ENCODE measurements around the gene RAD23A.

Gene RAD23A

GRCh38 chr19:12985049-12985776 is 39.6 kb downstream of the RAD23A start:
- no peak for DNase-seq

- no peak for DNase-seq
Measured at GRCh38 chr19:12986726-12987125, 41.1 kb downstream of the RAD23A start.

- DNase-seq: no peak
Measured at GRCh38 chr19:12987190-12987589, 41.5 kb downstream of the RAD23A start.

GRCh38 chr19:12987781-12988180 is 42.1 kb downstream of the RAD23A start:
- no peak for DNase-seq

- DNase-seq: no peak
Measured at GRCh38 chr19:12990431-12990830, 44.8 kb downstream of the RAD23A start.

DNA sequence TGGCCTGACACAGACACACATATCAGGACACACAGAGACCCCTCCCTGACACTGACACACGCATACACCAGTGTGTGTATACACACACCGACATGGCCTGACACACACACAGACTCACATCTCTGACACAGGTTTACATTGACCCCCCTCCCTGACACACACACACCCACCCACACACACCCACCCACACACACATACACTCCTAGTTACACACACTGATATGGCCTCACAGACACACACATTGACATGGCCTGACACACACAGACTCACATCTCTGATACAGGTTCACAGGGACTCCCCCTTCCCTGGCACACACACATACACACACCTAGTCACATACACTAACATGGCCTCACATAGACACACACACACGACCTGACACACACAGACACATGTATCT is 45.2 kb downstream of the RAD23A start:
- no peak for DNase-seq

- no peak for DNase-seq
Measured at GRCh38 chr19:12991296-12991695, 45.6 kb downstream of the RAD23A start.

DNA sequence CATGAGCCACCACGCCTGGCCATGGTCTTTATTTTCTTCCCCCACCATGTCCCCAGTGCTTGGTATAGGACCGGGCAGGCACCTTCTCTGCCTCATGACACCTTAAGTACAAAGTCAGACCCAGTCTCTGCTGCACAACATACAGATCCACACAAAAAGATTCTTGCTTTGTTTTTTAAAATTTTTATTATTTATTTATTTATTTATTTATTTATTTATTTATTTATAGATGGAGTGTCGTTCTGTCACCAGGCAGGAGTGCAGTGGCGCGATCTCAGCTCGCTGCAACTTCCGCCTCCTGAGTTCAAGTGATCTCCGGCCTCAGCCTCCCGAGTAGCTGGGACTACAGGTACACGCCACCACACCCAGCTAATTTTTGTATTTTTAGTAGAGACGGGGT is 47.1 kb downstream of the RAD23A start:
- DNase-seq: no peak

GRCh38 chr19:12993562-12993961 is 47.9 kb downstream of the RAD23A start:
- DNase-seq: no peak

DNA sequence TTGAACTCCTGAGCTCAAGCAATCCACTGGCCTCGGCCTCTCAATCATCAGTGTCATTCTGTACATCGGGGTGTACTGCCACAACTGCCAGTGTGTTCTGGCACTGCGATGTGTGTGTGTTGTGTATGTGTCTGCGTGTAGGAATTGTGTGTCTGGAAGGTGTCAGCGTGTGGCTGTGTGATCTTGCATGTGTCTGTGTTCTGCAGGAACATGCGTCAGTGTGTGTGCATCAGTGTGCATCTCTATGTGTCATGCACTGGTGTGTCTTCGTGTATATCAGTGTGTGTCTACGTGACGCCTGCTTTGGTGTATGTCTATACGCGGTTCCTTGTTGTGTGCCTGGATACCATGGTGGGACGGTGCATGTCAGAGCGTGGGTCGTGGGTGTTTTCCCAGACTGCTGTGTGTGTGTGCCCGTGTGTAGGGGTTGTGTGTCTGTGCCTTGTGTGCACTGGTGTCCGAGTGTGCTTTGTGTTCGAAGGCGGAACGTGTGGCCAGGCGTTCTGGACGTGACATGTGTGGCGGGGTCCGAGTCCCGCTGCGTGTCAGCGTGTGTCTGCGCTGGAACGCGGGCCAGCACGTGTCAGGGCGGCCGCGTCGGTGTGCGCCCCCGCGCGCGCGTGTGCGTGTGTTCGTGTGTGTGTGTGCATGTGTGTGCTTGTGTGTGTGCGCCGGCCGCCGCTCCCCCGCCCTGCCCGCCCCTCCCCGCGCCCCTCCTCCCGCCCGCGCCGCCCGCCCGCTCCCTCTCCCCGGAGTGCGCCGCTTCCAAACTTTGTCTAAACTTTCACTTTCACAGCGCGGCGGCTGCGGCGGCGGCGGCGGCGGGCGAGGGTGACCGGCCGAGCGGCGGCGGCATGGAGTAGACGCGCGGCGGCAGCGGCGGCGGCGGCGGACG is 49.3 kb downstream of the RAD23A start, which contains the start of gene NFIX:
Gene NFIX (plus strand): TSS at position 775 of the 895 bp plus-strand sequence. CDS start 363 bp downstream, outside the sequence.
- no peak for DNase-seq

- DNase-seq: no peak
Measured at GRCh38 chr19:12995596-12996405, 50.1 kb downstream of the RAD23A start.

DNA sequence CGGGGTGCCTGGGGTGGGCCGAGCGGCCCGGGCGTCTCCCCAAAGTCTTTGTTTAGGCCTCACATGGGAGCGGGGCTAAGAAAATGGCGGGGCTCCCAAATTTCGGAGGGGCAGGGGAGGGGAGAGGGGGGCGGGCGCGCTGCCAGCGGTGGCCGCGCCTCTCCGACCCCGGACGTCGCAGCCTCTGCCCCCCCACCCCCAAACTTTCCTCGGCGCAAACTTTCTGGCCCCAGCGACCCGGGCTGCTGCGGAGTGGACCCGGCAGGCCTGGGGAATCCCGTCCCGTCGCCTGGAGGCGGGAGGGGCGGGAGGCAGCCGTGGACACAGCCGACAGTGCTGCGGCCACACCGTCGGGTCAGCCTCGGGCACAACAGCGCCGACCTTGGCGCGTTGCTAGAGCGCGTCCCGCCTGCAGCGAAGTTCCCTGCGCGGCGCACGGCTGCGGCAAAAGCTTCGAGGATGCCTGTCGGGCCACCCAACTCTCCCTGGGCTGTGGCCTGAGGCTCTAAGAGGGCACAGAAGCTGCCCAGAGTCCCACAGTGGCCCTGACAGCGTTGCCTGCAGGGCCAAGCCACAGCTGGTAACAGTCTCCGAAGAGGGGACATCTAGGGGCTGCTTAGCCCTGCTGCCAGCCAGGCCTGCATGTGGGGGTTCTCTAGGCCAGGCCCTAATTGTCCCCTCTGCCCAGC is 50.9 kb downstream of the RAD23A start:
- DNase-seq: no peak

DNA sequence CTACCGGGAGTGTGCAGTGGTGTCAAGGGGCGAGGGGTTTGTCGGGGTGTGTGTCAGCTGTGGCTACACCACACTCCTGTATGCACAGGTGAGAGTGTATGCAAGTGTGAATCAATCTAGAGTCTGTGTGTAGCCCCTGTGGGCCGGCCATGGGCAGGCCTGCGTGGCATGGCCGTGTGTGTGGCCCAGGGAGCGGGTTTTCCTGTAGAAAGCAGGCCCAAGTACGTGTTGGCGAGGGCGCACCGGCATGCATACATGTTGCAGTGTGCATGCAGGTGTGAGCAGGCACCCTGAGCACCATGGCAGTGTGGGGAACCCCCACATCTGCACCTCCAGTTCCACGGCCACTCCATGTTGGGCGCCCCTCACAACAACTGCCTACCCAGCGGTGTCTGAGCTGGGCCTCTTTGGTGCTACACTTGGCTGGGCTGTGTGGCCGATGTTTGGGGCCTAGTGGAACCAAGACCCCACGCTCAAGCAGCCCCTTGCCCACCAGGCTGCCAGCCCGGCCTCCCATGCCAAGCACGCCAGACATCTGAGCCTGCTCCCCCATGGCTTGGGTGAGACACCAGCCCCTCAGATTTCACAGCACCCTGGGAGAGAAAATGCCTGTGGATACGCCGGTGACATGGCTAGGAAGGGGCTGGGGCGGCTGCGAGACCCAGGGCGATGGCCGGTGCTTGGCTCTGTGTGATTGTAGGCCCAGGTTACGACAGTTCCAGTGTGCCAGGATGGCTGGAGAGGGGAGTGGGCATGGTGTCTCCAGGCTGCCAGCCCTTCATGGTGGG is 51.7 kb downstream of the RAD23A start:
- no peak for DNase-seq

DNA sequence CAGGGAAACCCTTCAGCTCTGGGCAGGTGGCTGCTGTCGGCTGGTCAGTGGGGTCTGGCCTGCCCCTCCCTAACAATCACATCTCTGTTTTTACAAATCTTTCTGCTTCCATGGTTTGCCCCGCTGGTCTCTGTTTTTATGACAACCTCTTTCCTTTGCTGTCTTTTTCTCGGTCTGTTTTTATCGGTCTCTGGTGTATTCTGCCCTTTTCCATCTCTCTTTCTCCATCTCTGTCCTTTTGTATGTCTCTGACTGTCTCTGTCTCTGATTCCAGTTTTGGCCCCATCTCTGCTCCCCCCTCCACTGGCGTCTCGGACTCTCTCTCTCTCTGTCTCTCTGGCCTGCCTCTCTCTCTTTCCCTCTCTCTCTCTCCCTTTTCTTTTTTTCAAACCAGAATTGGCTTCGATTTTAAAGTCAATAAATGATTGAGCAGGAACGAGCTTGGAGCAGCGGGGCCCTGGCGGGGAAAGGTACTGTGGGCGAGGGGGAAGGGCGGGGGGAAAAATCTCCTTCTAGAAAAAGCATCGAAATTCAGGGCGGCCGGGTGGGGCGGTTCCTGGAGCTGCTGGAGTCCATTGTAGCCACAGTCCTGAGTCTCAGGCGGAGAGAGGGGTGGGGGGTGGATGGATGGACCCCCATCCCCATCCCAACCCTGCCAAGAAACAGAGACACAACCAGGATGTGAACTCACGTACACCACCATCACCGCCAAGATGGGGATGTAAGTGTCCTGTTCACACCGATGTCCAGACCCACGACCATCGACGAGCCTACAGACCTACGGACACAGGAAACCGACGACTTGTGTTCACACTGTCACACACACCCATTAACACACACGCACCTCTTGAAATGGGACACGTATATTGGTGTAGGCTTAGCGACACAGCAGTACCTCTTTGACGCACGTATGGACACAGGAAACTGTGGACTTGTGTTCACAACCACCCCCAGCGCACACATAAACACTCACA is 52.6 kb downstream of the RAD23A start:
- DNase-seq: no peak

- no peak for DNase-seq
Measured at GRCh38 chr19:13001166-13001501, 55.5 kb downstream of the RAD23A start.

- no peak for DNase-seq
Measured at GRCh38 chr19:13001502-13002165, 56.0 kb downstream of the RAD23A start.

GRCh38 chr19:13002166-13002898 is 56.7 kb downstream of the RAD23A start:
- DNase-seq: no peak

GRCh38 chr19:13003081-13003480 is 57.4 kb downstream of the RAD23A start:
- DNase-seq: no peak
